Islet precursor cell (in vitro differentiated cells): ENCODE measurements around the gene LSAMP.

Experiments used
- DNase-seq: peaks from one replicate; pipeline ENCODE4 v3.0.0-alpha.2; 2018

Gene LSAMP

GRCh38 chr3:116429479-116430269, 15.6 kb downstream of the LSAMP start:
- no peak for DNase-seq

DNA sequence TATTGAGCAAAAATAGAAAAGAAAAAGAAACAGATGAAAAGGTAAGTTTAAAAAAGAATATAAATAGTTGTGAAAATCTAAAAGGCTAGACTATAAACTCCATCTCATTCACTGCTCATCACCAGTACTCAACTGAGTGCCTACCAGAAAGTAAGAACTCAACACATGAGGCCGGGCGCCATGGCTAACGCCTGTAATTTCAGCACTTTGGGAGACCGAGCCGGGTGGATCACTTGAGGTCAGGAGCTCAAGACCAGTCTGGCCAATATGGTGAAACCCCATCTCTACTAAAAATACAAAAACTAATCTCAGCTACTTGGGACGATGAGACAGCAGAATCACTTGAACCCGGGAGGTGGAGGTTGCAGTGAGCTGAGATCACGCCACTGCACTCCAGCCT, 19.3 kb downstream of the LSAMP start:
- DNase-seq = no peak

GRCh38 chr3:116425126-116425525, 20.2 kb downstream of the LSAMP start:
- no peak for DNase-seq

DNA sequence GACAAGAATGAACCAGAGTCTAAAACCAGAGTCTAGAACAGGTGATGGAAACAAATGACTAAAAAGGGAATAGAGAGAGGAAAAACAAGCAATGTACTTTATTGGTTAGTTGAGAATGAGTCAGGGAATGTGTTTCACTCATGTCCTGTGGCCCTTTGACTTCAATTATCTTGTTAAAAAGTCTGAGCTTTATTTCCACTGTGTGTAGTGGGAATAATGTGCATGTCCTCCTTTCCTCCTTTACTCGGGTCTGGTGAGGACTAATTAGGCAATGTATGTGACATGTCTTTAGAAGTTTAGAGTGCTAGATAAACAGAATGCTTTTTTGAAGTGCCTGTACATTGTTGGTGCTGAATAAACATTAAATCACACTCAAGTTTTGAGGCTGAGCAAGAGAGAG, 21.3 kb downstream of the LSAMP start:
- DNase-seq = no peak

DNA sequence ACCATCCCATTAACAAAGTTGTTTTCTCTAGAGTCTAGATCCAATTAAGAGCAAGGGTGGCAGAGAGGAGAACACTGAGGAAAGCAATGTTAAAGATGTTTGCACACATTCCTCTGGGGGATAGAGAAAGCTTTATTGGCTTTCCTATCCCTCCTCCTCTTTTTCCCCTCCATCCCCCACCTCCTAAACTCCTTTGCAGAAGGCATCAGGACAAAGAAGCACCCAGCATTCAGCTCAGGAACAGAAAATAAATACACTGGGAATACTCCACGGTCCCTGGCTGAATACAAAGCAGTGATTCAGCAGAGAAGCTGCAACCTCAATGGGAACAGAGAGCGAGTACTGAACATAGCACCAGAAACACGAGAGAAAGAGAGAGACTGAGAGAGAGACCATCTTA, 21.9 kb downstream of the LSAMP start:
- DNase-seq = peak; percentile 66

GRCh38 chr3:116417151-116417550, 28.1 kb downstream of the LSAMP start:
- no peak for DNase-seq

DNA sequence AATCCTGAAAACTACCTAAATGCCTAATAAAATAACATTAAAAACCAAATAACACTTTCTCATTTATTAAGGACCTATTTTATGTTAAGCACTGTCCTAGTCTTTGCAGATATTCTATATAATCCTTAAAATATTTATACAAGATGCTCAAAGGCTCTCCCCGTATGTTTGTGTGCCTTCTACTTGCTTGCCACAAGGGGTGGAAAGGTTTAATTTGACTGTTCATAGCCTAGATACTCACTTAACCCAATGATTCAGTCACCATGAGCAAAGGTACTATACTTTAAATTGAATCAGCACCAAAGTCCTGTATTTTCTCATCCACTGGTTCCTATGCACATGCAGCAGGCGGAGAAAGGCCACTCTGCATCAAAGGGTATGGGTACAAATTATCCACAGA, 32.0 kb downstream of the LSAMP start:
- DNase-seq = no peak

GRCh38 chr3:116408473-116408872, 36.8 kb downstream of the LSAMP start:
- DNase-seq = no peak

DNA sequence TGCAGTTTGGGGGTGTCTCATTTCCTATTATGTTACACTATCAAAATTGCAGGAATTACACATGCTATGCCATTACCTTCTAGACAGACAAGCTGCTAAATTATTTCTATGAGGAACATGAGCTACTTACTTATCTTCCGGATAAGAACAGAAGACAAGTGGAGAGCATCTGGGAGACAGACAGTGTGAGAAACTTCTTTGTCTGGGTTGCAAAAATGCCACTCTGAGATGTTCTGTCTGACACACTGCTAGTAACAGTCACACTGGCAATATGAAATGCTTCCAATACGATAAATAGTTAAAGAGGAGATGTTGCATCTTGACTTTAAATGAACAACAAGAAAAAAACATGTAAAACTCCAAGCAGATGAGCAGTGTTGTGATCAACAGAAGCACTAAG, 40.1 kb downstream of the LSAMP start:
- no peak for DNase-seq

GRCh38 chr3:116399701-116400226, 45.5 kb downstream of the LSAMP start:
- no peak for DNase-seq

DNA sequence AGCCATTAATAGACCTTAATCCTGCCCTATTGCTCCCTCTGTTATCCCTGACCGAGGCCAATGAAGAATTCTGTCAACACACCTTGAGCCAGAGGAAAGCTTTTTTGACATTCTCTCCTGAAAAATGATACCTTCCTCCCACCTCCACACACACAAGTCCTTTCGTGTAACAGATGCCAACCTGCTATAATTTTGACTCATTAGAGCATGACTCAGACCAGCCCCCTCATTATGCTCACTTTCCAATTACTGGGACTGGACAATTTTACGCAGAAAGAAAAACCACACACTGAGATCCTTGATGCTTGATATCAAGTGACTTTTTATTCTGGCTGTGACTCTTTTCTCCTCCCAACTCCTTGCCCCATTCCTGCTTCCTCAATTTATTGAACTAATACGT, 50.9 kb downstream of the LSAMP start:
- no peak for DNase-seq

- DNase-seq = no peak
Observed at GRCh38 chr3:116393199-116393598, 52.1 kb downstream of the LSAMP start.

- DNase-seq = no peak
Observed at GRCh38 chr3:116392291-116392690, 53.0 kb downstream of the LSAMP start.

GRCh38 chr3:116391296-116392201, 53.7 kb downstream of the LSAMP start:
- no peak for DNase-seq

- no peak for DNase-seq
Observed at GRCh38 chr3:116390318-116390717, 55.0 kb downstream of the LSAMP start.

DNA sequence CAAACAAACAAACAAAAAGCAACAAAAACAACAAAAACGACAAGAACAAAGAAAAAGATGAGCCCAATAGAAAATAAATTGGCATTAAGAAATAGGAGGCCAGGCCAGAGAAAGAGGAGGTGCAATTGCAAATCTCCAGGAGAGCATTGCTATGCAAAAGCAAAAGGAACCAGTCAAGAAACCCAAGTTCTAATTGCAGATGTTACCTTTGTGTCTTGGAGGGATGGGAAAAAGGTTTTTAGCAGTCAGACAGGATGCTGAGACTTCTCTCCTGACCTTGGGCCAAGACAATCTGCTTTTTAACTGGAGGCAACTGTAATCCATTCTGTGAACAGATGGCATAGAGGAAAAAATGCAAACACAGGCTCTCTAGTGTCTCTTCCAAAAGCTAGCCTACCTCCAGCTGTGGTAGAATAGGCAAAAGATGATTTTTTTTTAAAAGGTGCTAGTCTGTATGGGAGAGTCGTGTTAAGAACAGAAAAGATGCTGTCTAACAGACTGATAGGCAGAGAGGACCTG, 56.4 kb downstream of the LSAMP start:
- no peak for DNase-seq

- DNase-seq = no peak
Observed at GRCh38 chr3:116386168-116386567, 59.1 kb downstream of the LSAMP start.

GRCh38 chr3:116384717-116385116, 60.6 kb downstream of the LSAMP start:
- DNase-seq = no peak

- DNase-seq = no peak
Observed at GRCh38 chr3:116378077-116378476, 67.2 kb downstream of the LSAMP start.

- no peak for DNase-seq
Observed at GRCh38 chr3:116374901-116375300, 70.4 kb downstream of the LSAMP start.

- no peak for DNase-seq
Observed at GRCh38 chr3:116367761-116368395, 77.4 kb downstream of the LSAMP start.

DNA sequence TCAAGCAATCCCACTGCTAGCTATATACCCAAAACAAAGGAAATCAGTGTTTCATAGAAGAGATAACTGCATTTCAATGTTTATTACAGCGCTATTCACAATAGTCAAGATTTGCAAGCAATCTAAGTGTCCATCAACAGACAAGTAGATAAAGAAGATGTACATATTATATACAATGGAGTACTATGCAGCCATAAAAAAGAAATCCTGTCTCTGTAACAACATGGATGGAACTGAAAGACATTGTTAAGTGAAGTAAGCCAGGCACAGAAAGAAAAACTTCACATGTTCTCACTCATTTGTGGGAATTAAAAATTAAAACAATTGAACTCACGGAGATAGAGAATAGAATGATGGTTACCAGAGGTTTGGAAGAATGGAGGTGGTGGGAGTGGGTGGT, 89.2 kb downstream of the LSAMP start:
- no peak for DNase-seq

DNA sequence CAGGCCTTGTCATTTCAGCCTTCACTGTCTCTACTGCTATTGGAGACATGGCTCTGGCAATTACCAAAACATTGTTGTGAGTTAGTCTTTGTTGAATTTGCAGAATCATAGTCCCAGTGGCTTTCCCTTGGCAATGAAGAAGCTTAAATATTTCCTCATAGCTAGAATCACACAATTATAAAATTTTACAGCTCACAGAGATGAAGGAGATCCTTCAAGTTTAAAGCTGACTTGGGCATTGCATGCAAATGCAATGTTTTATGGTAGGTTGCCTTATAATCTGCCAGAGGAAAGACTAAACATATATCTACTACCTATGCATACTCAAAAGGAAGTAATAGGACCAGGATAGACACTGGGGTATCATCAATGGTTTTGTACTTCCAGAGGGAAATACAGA, 90.9 kb downstream of the LSAMP start:
- no peak for DNase-seq
